Keratinocyte (primary cell): ENCODE results near the gene S100A1. TPM values are rescaled to one million over a fixed set of nuclear protein-coding genes. Genes with fewer than 3 reads are reported as not detected.

Experiments
- DNase-seq: peaks from one replicate; pipeline ENCODE4 v3.0.0-alpha.2; 2011; ENCODE audit warnings: low read depth, missing footprints, low spot score
- FAIRE-seq: peaks from 2 replicates; lab custom pipeline; 2011; peaks lifted over from hg19 to GRCh38; lab: Jason Lieb, UNC
- H2AFZ ChIP-seq: 2 replicates; pipeline ENCODE4 v1.6.0; 2012; ENCODE audit warnings: low read length, control low read depth, inconsistent platforms; ENCODE audit not compliant: control insufficient read depth
- H3K27ac ChIP-seq: 2 replicates; pipeline ENCODE4 v1.5.1; 2011; ENCODE audit warnings: low read length; ENCODE audit not compliant: control insufficient read depth, insufficient read depth
- H3K27me3 ChIP-seq: 3 replicates; pipeline ENCODE4 v1.6.0; 2011; ENCODE audit warnings: low read length; ENCODE audit not compliant: control insufficient read depth, insufficient read depth; ENCODE audit errors: extremely low read depth
- H3K36me3 ChIP-seq, 2 experiments: 2 replicates in 1 of 2; 3 replicates in 1 of 2; pipeline ENCODE4 v1.5.1; 2011; ENCODE audit warnings: low read length in 2 of 2, mild to moderate bottlenecking in 1 of 2; ENCODE audit not compliant: control insufficient read depth in 2 of 2, insufficient read depth in 2 of 2; ENCODE audit errors: extremely low read depth in 1 of 2
- H3K4me1 ChIP-seq: 3 replicates; pipeline ENCODE4 v1.5.1; 2011; ENCODE audit warnings: low read length; ENCODE audit not compliant: control insufficient read depth, insufficient read depth; ENCODE audit errors: extremely low read depth
- H3K4me2 ChIP-seq: 3 replicates; pipeline ENCODE4 v1.6.0; 2011; ENCODE audit warnings: low read depth, low read length; ENCODE audit not compliant: control insufficient read depth, insufficient read depth; ENCODE audit errors: extremely low read depth
- H3K4me3 ChIP-seq, 3 experiments: fragments of 200-600 bp in 1 of 3; sonication (generic) in 1 of 3; 2 replicates in 2 of 3; 3 replicates in 1 of 3; pipeline ENCODE4 v1.5.1; 2011 to 2016; ENCODE audit warnings: low read length in 3 of 3, mild to moderate bottlenecking in 3 of 3, control low read depth in 2 of 3, inconsistent platforms in 1 of 3, low read depth in 1 of 3, mixed read lengths in 1 of 3, mixed run types in 1 of 3, moderate library complexity in 1 of 3; ENCODE audit not compliant: control insufficient read depth in 2 of 3, insufficient read depth in 2 of 3; ENCODE audit errors: extremely low read depth in 1 of 3
- H3K79me2 ChIP-seq: 2 replicates; pipeline ENCODE4 v1.6.0; 2012; ENCODE audit warnings: low read length; ENCODE audit not compliant: control insufficient read depth, insufficient read depth
- H3K9ac ChIP-seq: 3 replicates; pipeline ENCODE4 v1.6.0; 2011; ENCODE audit warnings: low read length; ENCODE audit not compliant: control insufficient read depth, insufficient read depth; ENCODE audit errors: extremely low read depth
- H3K9me1 ChIP-seq: 3 replicates; pipeline ENCODE4 v1.6.0; 2011; ENCODE audit warnings: low read length; ENCODE audit not compliant: control insufficient read depth, insufficient read depth; ENCODE audit errors: extremely low read depth
- H3K9me3 ChIP-seq: 2 replicates; pipeline ENCODE4 v1.5.1; 2012; ENCODE audit warnings: low read depth, low read length; ENCODE audit not compliant: control insufficient read depth
- H4K20me1 ChIP-seq: 3 replicates; pipeline ENCODE4 v1.6.0; 2011; ENCODE audit warnings: low read length; ENCODE audit not compliant: control insufficient read depth, insufficient read depth; ENCODE audit errors: extremely low read depth
- CTCF ChIP-seq, 3 experiments: IDR thresholded peaks in 1 of 3; conservative IDR thresholded peaks in 1 of 3; optimal IDR thresholded peaks in 1 of 3; 2 replicates in 2 of 3; 3 replicates in 1 of 3; pipeline versions ENCODE3 to v1.5.1; 2011; ENCODE audit warnings: low read length in 3 of 3, mild to moderate bottlenecking in 3 of 3, moderate library complexity in 2 of 3, control low read depth in 1 of 3, inconsistent platforms in 1 of 3; ENCODE audit not compliant: insufficient read depth in 2 of 3; ENCODE audit errors: extremely low read depth in 1 of 3
- EZH2 ChIP-seq: IDR thresholded peaks from one replicate; pipeline ENCODE4 v1.6.1; 2012; ENCODE audit warnings: inconsistent platforms, mild to moderate bottlenecking, low read length, moderate library complexity
- dilution Hi-C: fragments of 300-500 bp; cut with MboI; formaldehyde crosslinking; loops from one replicate; pipeline ENCODE4 v1.7.0; 2020; ENCODE audit warnings: low sequenced_read_pairs; ENCODE audit not compliant: extremely low pct_ligation_motif_present
- polyA plus RNA-seq, 5 experiments: library from polyadenylated mRNA; depleted of rRNA in 3 of 5; stranded (reverse) in 3 of 5; stranded (forward) in 1 of 5; unstranded in 1 of 5; fragments of >200 nt; gene quantifications; 1 replicate in 1 of 5; 2 replicates in 3 of 5; 3 replicates in 1 of 5; pipeline versions ENCODE4 v1.2.1 to v1.2.3, GENCODE V29; 2011 to 2012; ENCODE audit warnings: missing spikeins in 2 of 5, low read depth in 1 of 5, low replicate concordance in 1 of 5

The S100A1 gene
- polyA plus RNA-seq, 1 donor (not counting 4 experiments of a cell fraction or from before 2014, with no cell fraction given): 0.12 TPM

- peaks cover 30% of the 10 kb centered on the region for H3K79me2 ChIP-seq
These were observed 13.9 kb downstream of the S100A1 start for GRCh38 chr1:153642161-153642560.

GRCh38 chr1:153643100-153643499 is 14.9 kb downstream of the S100A1 start:
- H3K4me1 ChIP-seq: no peaks in the 10 kb centered on the region
- no peak overlapping the region for H2AFZ ChIP-seq
- H3K36me3 ChIP-seq: peaks cover 34 to 64% of the 10 kb centered on the region in 2 experiments
- peaks cover 6% of the 10 kb centered on the region for H4K20me1 ChIP-seq
- H3K79me2 ChIP-seq: peaks cover 25% of the 10 kb centered on the region
- DNase-seq (no peak), FAIRE-seq (no peak)
- no peaks in the 10 kb centered on the region for H3K27me3 ChIP-seq
- no peaks in the 10 kb centered on the region for H3K9me3 ChIP-seq
- no peak overlapping the region for H3K4me3 ChIP-seq
- TF ChIP-seq CTCF (optimal IDR thresholded peaks at IDR 0.05 in 1 of 3, IDR thresholded peaks at IDR 0.05 in 1 of 3, conservative IDR thresholded peaks at IDR 0.05 in 1 of 3; ENCODE audit: extremely low read depth in 1 of 3, insufficient read depth in 2 of 3, low read length in 3 of 3): no peak
- no peak for TF ChIP-seq EZH2
- H3K4me2 ChIP-seq: no peak overlapping the region
- dilution Hi-C loops: no loop called here
- H3K27ac ChIP-seq: no peak overlapping the region
- H3K9me1 ChIP-seq: no peaks in the 10 kb centered on the region
- no peak overlapping the region for H3K9ac ChIP-seq

More at GRCh38 chr1:153642161-153642560, 13.9 kb downstream of the S100A1 start:
- Histone ChIP-seq H3K4me3 (no peak overlapping the region), H3K9me1 (no peaks in the 10 kb centered on the region), H3K27me3 (no peaks in the 10 kb centered on the region), H4K20me1 (peaks cover 6% of the 10 kb centered on the region), H3K36me3 (peaks cover 36 to 68% of the 10 kb centered on the region in 2 experiments), H3K4me2 (no peak overlapping the region), H3K4me1 (no peaks in the 10 kb centered on the region), H3K9me3 (no peaks in the 10 kb centered on the region), H3K9ac (no peak overlapping the region), H2AFZ (no peak overlapping the region), H3K27ac (no peak overlapping the region)
- no peak for FAIRE-seq
- no peak for DNase-seq
- dilution Hi-C loops: no loop called here
- TF ChIP-seq CTCF (optimal IDR thresholded peaks at IDR 0.05 in 1 of 3, IDR thresholded peaks at IDR 0.05 in 1 of 3, conservative IDR thresholded peaks at IDR 0.05 in 1 of 3; ENCODE audit: extremely low read depth in 1 of 3, insufficient read depth in 2 of 3, low read length in 3 of 3) (no peak), EZH2 (no peak)
